Fibroblast of lung (primary cell): ENCODE data around the gene FZD10.

Experiments used
- CTCF ChIP-seq, 2 donors: IDR thresholded peaks in 1 of 2; conservative IDR thresholded peaks in 1 of 2; 1 replicate in 1 of 2; 2 replicates in 1 of 2; pipeline ENCODE4 v1.5.1; 2011 to 2012; ENCODE audit warnings: low read length in 2 of 2, control low read depth in 1 of 2, inconsistent platforms in 1 of 2, low read depth in 1 of 2, mild to moderate bottlenecking in 1 of 2
- EZH2 ChIP-seq: IDR thresholded peaks from 2 replicates; pipeline ENCODE4 v1.5.1; 2012; ENCODE audit warnings: low read length, control low read depth, mild to moderate bottlenecking; ENCODE audit errors: missing control alignments

- TF ChIP-seq EZH2 (no peak), CTCF (conservative IDR thresholded peaks at IDR 0.05 in 1 of 2, IDR thresholded peaks at IDR 0.05 in 1 of 2; ENCODE audit: low read depth in 1 of 2, low read length in 2 of 2) (no peak)
These were observed 4.1 kb upstream of the FZD10 start for GRCh38 chr12:130157998-130158753.
